Heart left ventricle (tissue), 16 donors: ENCODE data around the gene RNF14. TPM values are rescaled to one million over a fixed set of nuclear protein-coding genes. Genes with fewer than 3 reads are reported as not detected.

Source experiments
- ATAC-seq, 4 donors: fragments of 200-7000 bp; cut with Tn5 transposase; one replicate each; pipeline ENCODE4 v1.9.1; 2020 to 2022; ENCODE audit warnings: moderate library complexity in 4 of 4, mild to moderate bottlenecking in 3 of 4, moderate number of reproducible peaks in 1 of 4
- DNase-seq, 5 donors: peaks; one replicate each; pipeline ENCODE4 v3.0.0-alpha.2; 2020
- H3K27ac ChIP-seq, 12 donors: fragments of 200-600 bp; sonication (generic) in 4 of 12; one replicate each; pipeline versions ENCODE4 v1.5.0 to v1.8.0; 2016 to 2022; ENCODE audit warnings: mild to moderate bottlenecking in 2 of 12
- H3K27me3 ChIP-seq, 9 donors: fragments of 200-600 bp; sonication (generic) in 2 of 9; one replicate each; pipeline versions ENCODE4 v1.5.1 to v1.8.0; 2016 to 2022; ENCODE audit warnings: mild to moderate bottlenecking in 3 of 9
- H3K36me3 ChIP-seq, 9 donors: fragments of 200-600 bp; sonication (generic) in 2 of 9; one replicate each; pipeline versions ENCODE4 v1.5.0 to v1.8.0; 2018 to 2022; ENCODE audit warnings: mild to moderate bottlenecking in 2 of 9
- H3K4me1 ChIP-seq, 12 donors: fragments of 200-600 bp; sonication (generic) in 4 of 12; one replicate each; pipeline versions ENCODE4 v1.5.0 to v1.8.0; 2016 to 2022; ENCODE audit warnings: mild to moderate bottlenecking in 3 of 12
- H3K4me3 ChIP-seq, 12 donors: fragments of 200-600 bp; sonication (generic) in 4 of 12; one replicate each; pipeline versions ENCODE4 v1.5.0 to v1.8.0; 2017 to 2022; ENCODE audit warnings: mild to moderate bottlenecking in 9 of 12, moderate library complexity in 4 of 12
- H3K9me3 ChIP-seq, 12 donors: fragments of 200-600 bp; sonication (generic) in 4 of 12; one replicate each; pipeline versions ENCODE4 v1.5.0 to v1.8.0; 2016 to 2022; ENCODE audit warnings: mild to moderate bottlenecking in 1 of 12
- POLR2A ChIP-seq, 2 donors: fragments of 450-650 bp; IDR thresholded peaks; one replicate each; pipeline ENCODE4 v1.6.1; 2017; ENCODE audit warnings: antibody characterized with exemption in 2 of 2, mild to moderate bottlenecking in 2 of 2, moderate library complexity in 2 of 2
- WGBS, 4 donors: extraction: QIAGEN DNeasy Blood & Tissue Kit in 2 of 4; methylation state at CpG; one replicate each; pipeline versions ENCODE4 v1.1.5 to v1.1.7; 2013 to 2018; 5-methylcytosine and 5-hydroxymethylcytosine counted together
- intact Hi-C, 10 donors: fragments of 100-400 bp; cut with DNase I; formaldehyde crosslinking; loops; one replicate each; pipeline versions ENCODE4 v1.11.1 to v1.14.2; 2022
- polyA plus RNA-seq, 2 donors: library from polyadenylated mRNA; stranded (reverse); fragments of 200-250 nt; gene quantifications; one replicate each; pipeline ENCODE4 v1.2.3, GENCODE V29; 2013
- total RNA-seq, 9 donors: library from RNA; depleted of rRNA in 2 of 9; stranded (reverse); fragments of >200 nt in 2 of 9; fragmentation: NEBNext Ultra II Directional in 3 of 9; extraction: Animal tissue kit (Norgen Biotek cat#: 25700) in 3 of 9; gene quantifications; one replicate each; pipeline versions ENCODE4 v1.1.0 to v1.2.4, GENCODE V29; 2016 to 2023
- TF ChIP-seq, protein P1 (sequence below), 12 donors: fragments of 200-600 bp; sonication (generic) in 4 of 12; IDR thresholded peaks; one replicate each; pipeline versions ENCODE4 v1.5.0 to v1.8.0; 2018 to 2022; ENCODE audit warnings: antibody characterized with exemption in 12 of 12, mild to moderate bottlenecking in 5 of 12
- donor health status: ischemic (EF 13 %, LVEDD 7.1; RV severe dilation, severe dysfunction).
- donor health status: healthy with polysubstance abuse.
- donor health status: DM: no; HTN: yes; CAD: no.
- donor health status: DM: no; HTN: no; CAD: no.
- donor health status: ischemic (EF 25% LVEDD 6.9; RV normal size, moderate dysfunction).
- donor health status: ischemic (EF 25% LVEDD 5.7; RV mildly dilated, moderate dysfunction).
- donor health status: healthy.
- donor health status: DM: yes; HTN: yes; CAD: no.
- donor health status: ischemic (EF 35%, LVEDD 5.7; RV mildly dilated, moderate dysfunction).
- donor health status: nonischemic (EF 11% LVEDD 7.7; RV severe dilation, severe dysfunction).
- donor health status: DM: yes; HTN: yes; CAD: no.
- donor health status: PGD.
- donor health status: ischemic (EF 29% LVEDD 5.4; RV normal size, mild dysfunction).
- donor health status: nonischemic (EF 23%, LVEDD 6.1; RV moderate dilation, normal function).

Gene RNF14
- total and polyA plus RNA-seq, 11 donors, result 21.3 to 131 (median 103) TPM

DNA sequence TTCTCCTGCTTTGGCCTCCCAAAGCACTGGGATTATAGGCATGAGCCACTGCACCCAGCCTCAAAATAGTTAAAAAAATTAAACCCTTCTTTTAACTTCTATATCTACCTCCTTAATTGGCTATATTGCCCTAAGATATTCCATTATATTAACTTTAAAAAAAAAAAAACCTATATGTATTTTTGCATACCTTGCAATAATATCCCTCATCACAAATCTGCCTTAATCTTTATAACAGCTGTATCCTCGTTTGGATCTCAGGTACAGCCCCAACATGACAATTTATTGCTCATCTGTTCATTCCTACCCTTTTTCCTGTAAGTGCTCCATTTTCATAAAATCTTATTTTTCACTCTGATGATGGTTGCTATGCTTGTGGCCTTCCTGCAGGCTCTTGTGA is 31.3 kb downstream of the RNF14 start:
- TF ChIP-seq, protein P1, sequence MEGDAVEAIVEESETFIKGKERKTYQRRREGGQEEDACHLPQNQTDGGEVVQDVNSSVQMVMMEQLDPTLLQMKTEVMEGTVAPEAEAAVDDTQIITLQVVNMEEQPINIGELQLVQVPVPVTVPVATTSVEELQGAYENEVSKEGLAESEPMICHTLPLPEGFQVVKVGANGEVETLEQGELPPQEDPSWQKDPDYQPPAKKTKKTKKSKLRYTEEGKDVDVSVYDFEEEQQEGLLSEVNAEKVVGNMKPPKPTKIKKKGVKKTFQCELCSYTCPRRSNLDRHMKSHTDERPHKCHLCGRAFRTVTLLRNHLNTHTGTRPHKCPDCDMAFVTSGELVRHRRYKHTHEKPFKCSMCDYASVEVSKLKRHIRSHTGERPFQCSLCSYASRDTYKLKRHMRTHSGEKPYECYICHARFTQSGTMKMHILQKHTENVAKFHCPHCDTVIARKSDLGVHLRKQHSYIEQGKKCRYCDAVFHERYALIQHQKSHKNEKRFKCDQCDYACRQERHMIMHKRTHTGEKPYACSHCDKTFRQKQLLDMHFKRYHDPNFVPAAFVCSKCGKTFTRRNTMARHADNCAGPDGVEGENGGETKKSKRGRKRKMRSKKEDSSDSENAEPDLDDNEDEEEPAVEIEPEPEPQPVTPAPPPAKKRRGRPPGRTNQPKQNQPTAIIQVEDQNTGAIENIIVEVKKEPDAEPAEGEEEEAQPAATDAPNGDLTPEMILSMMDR (IDR thresholded peaks at IDR 0.05), result no peak
- no peak for TF ChIP-seq POLR2A (IDR thresholded peaks at IDR 0.05)
- ATAC-seq (no peak), DNase-seq (no peak)
- Histone ChIP-seq H3K27ac (no peak overlapping the region), H3K9me3 (no peaks in the 10 kb centered on the region), H3K27me3 (no peaks in the 10 kb centered on the region), H3K4me3 (no peak overlapping the region), H3K4me1 (peaks cover 0 to 3% (median 0%) of the 10 kb centered on the region in 12 donors), H3K36me3 (peaks cover 0 to 94% (median 68%) of the 10 kb centered on the region in 9 donors)
- WGBS, 4 donors, result 45 to 61% (median 50%) methylated on average over 1 of the region's 1 CpG
- intact Hi-C loops, result no loop called here

DNA sequence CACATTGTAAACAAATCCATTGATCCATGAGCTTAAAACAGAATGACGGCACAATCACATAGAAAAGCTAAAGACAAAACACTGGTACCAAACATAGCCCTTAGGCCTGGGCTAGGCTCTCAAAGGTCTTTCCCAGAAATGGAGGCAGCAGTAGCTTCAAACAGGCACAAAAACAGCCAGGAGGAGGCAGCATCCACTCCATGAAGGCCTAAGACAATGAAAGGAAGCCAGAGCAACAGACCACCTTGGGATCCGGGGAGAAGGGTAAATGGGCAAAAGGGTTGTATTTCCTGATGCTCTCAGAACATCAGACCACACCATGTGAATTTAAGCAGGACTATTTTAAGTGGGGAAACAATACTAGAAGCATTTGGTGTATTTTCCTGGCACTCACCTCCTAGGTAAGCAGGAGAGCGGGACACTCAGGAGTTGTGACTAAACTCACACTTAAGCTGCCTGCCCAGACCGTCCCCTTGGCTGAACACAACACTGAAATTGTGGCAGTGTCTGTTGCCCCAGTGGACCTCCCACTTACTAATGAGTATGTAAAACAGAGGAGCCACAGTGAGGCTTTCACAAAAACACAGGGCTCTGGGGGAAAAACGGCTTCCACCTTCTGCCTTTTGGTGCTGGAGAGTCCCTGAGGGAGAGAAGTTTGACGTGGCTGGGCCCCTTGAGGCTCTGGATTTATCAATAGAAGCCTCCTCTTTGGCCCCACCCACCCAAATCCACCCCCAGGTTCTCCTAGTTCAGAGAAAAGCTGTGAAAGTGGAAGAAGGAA is 32.0 kb downstream of the RNF14 start:
- Histone ChIP-seq H3K36me3 (peaks cover 0 to 93% (median 68%) of the 10 kb centered on the region in 9 donors), H3K9me3 (no peaks in the 10 kb centered on the region), H3K27ac (peak overlapping the region in 1 of 12 donors; percentile 15), H3K4me1 (peaks cover 0 to 3% (median 0%) of the 10 kb centered on the region in 12 donors), H3K27me3 (no peaks in the 10 kb centered on the region), H3K4me3 (no peak overlapping the region)
- intact Hi-C loops, result no loop called here
- DNase-seq (no peak), ATAC-seq (no peak)
- TF ChIP-seq, protein P1 (IDR thresholded peaks at IDR 0.05), result peak in 8 of 12 donors; percentile 12 to 46 (median 24)
- no peak for TF ChIP-seq POLR2A (IDR thresholded peaks at IDR 0.05)
- 70 to 77% (median 76%) methylated on average over 6 of the region's 6 CpGs for WGBS, 4 donors

DNA sequence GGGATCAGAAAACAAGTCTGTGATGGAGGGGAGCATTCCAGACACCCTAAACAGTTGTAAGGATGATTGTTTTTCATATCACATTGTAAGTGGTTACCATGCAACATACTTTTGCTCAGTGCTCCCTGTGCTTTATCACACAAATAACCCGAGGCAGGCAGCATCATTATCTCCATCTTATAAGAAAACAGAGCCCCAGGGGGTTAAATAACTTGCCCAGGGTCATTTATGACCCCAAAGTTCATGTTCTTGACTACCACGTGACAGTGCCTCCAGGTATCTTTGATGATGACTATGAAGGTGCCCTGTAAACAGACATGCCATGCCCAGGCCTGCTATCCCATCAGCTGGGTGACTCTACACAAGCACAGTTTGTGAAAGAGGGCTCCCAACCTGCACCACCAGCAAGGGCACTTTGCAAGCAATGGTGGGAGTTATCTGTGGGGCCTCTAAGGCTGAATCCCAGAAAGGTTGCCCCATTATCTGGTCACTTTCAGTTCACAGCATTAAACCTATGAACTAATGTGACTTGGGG is 34.4 kb downstream of the RNF14 start:
- Histone ChIP-seq H3K4me3 (no peak overlapping the region), H3K4me1 (peaks cover 0 to 18% (median 0%) of the 10 kb centered on the region in 12 donors), H3K9me3 (no peaks in the 10 kb centered on the region), H3K27me3 (no peaks in the 10 kb centered on the region), H3K27ac (no peak overlapping the region), H3K36me3 (peaks cover 0 to 98% (median 79%) of the 10 kb centered on the region in 9 donors)
- 35 to 65% (median 58%) methylated on average over 2 of the region's 2 CpGs for WGBS, 4 donors
- ATAC-seq (no peak), DNase-seq (no peak)
- intact Hi-C loops, result no loop called here
- TF ChIP-seq, protein P1 (IDR thresholded peaks at IDR 0.05), result no peak
- TF ChIP-seq POLR2A (IDR thresholded peaks at IDR 0.05), result no peak
